GM10248 (cell line): ENCODE measurements around the gene SMURF2.

Experiments used
- CTCF ChIA-PET: fragments of 300-600 bp; sonication (Branson Sonifier 250); formaldehyde crosslinking; extraction: SDS; loops from one replicate; lab custom pipeline; 2021; ENCODE audit warnings: antibody characterized with exemption; lab: Yijun Ruan, JAX
- POLR2A ChIA-PET: fragments of 350-650 bp; sonication (Branson Sonifier 250); formaldehyde crosslinking; extraction: SDS; loops from one replicate; lab custom pipeline; 2020; ENCODE audit warnings: antibody characterized with exemption; lab: Yijun Ruan, JAX
- DNase-seq: peaks from one replicate; pipeline ENCODE4 v3.0.0; 2012; ENCODE audit errors: extremely low spot score
- TF ChIP-seq, protein P1 (sequence below): IDR thresholded peaks from 2 replicates; pipeline ENCODE4 v1.5.1; 2012; ENCODE audit warnings: mild to moderate bottlenecking, low read depth; ENCODE audit errors: extremely low read depth, missing control alignments, control extremely low read depth

SMURF2 gene

DNA sequence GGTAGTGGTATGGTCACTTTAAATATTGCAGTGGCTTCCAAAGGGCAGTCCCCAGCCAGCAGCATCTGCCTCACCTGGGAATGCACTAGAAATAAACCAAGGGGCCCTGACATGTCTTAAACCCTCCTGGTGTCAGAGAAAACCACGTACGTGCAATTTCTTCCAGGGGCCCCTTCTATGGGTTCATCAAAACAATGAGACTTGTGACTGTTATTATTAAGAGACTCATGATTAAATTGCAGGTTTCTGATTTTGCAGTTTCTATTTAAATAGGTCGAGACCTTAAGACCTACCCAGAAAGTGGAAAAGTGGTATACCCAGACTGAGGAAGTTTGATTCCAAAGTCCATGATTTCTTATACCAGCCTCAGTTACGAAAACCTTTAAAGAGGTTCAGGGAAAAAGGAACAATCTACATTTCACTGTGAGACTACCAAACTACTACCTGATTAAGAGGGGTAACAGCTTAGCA lies 164.5 kb downstream of the SMURF2 start:
- CTCF ChIA-PET = interaction anchor here (1.0 to 5.9 kb wide), 10 partner anchors 9 to 152 kb away, joined by 3 to 33 read pairs (median 4); partner anchors contain the start of genes CEP95 and DDX5
- TF ChIP-seq, protein P1, sequence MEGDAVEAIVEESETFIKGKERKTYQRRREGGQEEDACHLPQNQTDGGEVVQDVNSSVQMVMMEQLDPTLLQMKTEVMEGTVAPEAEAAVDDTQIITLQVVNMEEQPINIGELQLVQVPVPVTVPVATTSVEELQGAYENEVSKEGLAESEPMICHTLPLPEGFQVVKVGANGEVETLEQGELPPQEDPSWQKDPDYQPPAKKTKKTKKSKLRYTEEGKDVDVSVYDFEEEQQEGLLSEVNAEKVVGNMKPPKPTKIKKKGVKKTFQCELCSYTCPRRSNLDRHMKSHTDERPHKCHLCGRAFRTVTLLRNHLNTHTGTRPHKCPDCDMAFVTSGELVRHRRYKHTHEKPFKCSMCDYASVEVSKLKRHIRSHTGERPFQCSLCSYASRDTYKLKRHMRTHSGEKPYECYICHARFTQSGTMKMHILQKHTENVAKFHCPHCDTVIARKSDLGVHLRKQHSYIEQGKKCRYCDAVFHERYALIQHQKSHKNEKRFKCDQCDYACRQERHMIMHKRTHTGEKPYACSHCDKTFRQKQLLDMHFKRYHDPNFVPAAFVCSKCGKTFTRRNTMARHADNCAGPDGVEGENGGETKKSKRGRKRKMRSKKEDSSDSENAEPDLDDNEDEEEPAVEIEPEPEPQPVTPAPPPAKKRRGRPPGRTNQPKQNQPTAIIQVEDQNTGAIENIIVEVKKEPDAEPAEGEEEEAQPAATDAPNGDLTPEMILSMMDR = no peak
- POLR2A ChIA-PET = interaction anchor here (0.9 to 5.2 kb wide), 6 partner anchors 9 to 102 kb away, joined by 3 to 89 read pairs (median 4); partner anchors contain the start of genes CEP95 and DDX5
- DNase-seq = no peak

DNA sequence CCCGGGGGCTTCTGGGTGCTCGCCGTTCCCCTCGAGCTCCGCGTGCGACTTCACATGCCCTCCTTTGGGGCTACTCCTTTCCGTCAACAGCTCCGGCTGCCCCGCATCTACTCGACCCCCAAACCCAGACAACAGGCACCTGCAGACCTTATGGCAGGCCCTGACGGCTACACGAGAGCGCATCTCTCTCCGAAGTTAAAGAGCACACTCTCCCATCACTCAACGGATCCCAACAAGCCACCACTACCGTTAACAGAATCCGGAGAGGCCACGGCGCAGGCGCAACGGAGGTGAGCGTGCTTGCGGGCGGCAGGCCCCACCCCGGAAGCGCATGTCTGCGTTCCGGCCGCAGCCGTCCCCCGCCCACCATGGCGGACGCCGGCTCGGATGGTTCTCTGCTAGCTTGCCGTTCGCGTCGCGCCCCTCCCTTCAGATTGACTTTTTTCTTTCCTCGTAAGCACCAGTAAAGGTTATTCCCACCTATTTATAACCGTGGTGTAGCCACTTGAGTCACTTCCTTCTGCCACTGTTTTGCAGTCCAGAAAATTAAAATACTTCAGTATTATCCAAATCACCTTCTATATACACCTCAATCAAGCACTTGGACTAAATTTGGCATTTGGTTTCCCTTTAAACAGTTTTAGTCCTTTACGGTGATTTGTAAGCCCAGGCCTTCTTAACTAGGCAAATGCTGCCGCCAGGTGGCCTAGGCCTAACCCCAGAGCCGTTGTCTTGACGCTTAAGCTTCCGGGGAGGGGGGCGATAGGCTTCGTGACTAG lies 165.1 kb downstream of the SMURF2 start, which contains the start of gene POLG2:
Gene POLG2 (minus strand): TSS at position 269 of the 779 bp plus-strand sequence. CDS start 86 bp downstream, at position 183.
- POLR2A ChIA-PET = interaction anchor here (0.6 to 5.2 kb wide), 6 partner anchors 9 to 235 kb away, joined by 3 to 89 read pairs (median 4); partner anchors contain the start of genes CEP95 and DDX5
- peak; percentile 93 for DNase-seq
- TF ChIP-seq, protein P1 = peak; percentile 67
- CTCF ChIA-PET = interaction anchor here (1.0 to 5.9 kb wide), 10 partner anchors 8 to 152 kb away, joined by 3 to 33 read pairs (median 4); partner anchors contain the start of genes CEP95 and DDX5

DNA sequence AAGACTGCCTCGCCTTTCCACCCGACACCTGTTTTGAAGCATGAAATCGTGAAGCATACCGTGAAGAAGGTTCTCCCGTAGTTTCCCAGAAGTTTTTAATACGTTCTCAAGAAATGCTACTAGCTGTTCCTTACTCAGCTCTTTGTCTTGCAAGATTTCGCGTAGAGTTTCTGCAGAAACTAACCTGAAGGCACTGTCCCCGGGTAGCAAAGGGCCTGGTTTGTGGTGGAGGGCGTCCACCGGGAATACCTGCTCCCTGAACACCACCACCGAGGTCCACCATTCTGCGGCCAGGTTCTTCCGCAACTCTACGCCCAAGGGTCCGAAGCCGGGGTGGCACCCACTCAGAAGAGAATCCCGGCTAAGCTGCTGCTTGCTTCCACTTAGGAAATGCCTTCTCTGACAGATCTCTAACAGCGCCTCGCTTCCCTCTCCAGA lies 165.7 kb downstream of the SMURF2 start:
- no peak for DNase-seq
- ChIA-PET POLR2A (interaction anchor here (0.6 to 5.2 kb wide), 6 partner anchors 10 to 236 kb away, joined by 3 to 89 read pairs (median 6); partner anchors contain the start of genes CEP95 and DDX5), CTCF (interaction anchor here (1.0 to 5.9 kb wide), 7 partner anchors 9 to 136 kb away, joined by 3 to 33 read pairs (median 4); partner anchors contain the start of genes CEP95 and DDX5)
- TF ChIP-seq, protein P1 = no peak
